WTC11 (cell line): ENCODE data around the gene SLC38A6.

Experiments
- JUN ChIP-seq: sonication (generic); formaldehyde crosslinking; IDR thresholded peaks from 2 replicates; pipeline ENCODE4 v1.8.0; 2023; ENCODE audit warnings: mild to moderate bottlenecking, missing genetic modification reagents
- NFE2L1 ChIP-seq: sonication (generic); formaldehyde crosslinking; IDR thresholded peaks from 2 replicates; pipeline ENCODE4 v1.8.1; 2023; ENCODE audit warnings: missing genetic modification reagents
- TEAD4 ChIP-seq: sonication (generic); formaldehyde crosslinking; IDR thresholded peaks from 2 replicates; pipeline ENCODE4 v1.8.0; 2022; ENCODE audit warnings: mild to moderate bottlenecking, missing genetic modification reagents
- ZBTB21 ChIP-seq: sonication (generic); formaldehyde crosslinking; IDR thresholded peaks from 2 replicates; pipeline ENCODE4 v1.8.1; 2023; ENCODE audit warnings: mild to moderate bottlenecking, missing genetic modification reagents, borderline replicate concordance
- TF ChIP-seq, protein P1 (sequence below): sonication (generic); formaldehyde crosslinking; IDR thresholded peaks from 2 replicates; pipeline ENCODE4 v1.8.1; 2022; ENCODE audit warnings: low read depth, missing genetic modification reagents, borderline replicate concordance
- TF ChIP-seq, protein P2 (sequence below): sonication (generic); formaldehyde crosslinking; IDR thresholded peaks from 2 replicates; pipeline ENCODE4 v1.8.1; 2023; ENCODE audit warnings: mild to moderate bottlenecking, moderate library complexity, missing genetic modification reagents
- TF ChIP-seq, protein P3 (sequence below): fragments of 200-600 bp; IDR thresholded peaks from 2 replicates; pipeline ENCODE4 v1.8.0; 2022; ENCODE audit warnings: antibody characterized with exemption

DNA sequence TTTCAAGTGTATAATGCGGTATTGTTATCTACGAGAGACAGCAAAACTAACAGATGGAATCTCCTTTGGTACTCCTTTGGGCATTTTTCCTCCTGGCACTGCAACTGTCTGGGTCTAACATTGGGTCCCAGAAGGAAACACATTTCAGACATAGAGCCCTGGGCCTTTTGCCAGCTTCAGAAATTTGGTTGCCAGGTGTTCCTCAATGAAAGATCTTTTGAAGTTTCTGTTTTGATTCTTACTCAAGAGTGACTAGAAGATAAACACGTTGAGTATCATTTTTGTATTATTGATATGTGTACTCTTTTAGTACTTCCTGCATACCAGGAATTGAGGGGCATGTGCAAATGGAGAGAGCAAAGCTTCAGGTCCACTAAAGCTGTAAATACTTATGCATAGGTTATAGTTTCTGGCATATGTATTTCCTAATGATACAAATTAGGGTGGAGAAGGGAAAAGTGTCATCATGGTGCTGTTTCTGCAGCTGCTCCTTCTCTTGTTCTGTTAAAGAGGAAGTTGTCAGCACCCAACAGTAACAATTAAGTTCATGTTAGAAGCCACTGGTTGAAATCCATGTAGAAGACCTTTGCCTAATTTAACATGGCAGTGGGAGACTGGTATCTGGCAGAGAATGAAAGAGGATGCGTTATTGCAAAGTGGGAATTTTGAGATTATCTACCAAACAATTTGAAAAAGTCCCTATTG lies 53.5 kb downstream of the SLC38A6 start:
- no peak for TF ChIP-seq NFE2L1
- no peak for TF ChIP-seq ZBTB21 (CRISPR knock-in tag)
- TF ChIP-seq, protein P1, sequence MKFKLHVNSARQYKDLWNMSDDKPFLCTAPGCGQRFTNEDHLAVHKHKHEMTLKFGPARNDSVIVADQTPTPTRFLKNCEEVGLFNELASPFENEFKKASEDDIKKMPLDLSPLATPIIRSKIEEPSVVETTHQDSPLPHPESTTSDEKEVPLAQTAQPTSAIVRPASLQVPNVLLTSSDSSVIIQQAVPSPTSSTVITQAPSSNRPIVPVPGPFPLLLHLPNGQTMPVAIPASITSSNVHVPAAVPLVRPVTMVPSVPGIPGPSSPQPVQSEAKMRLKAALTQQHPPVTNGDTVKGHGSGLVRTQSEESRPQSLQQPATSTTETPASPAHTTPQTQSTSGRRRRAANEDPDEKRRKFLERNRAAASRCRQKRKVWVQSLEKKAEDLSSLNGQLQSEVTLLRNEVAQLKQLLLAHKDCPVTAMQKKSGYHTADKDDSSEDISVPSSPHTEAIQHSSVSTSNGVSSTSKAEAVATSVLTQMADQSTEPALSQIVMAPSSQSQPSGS (CRISPR knock-in tag): no peak
- TF ChIP-seq, protein P2, sequence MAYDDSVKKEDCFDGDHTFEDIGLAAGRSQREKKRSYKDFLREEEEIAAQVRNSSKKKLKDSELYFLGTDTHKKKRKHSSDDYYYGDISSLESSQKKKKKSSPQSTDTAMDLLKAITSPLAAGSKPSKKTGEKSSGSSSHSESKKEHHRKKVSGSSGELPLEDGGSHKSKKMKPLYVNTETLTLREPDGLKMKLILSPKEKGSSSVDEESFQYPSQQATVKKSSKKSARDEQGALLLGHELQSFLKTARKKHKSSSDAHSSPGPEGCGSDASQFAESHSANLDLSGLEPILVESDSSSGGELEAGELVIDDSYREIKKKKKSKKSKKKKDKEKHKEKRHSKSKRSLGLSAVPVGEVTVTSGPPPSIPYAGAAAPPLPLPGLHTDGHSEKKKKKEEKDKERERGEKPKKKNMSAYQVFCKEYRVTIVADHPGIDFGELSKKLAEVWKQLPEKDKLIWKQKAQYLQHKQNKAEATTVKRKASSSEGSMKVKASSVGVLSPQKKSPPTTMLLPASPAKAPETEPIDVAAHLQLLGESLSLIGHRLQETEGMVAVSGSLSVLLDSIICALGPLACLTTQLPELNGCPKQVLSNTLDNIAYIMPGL (CRISPR knock-in tag): no peak
- TF ChIP-seq, protein P3, sequence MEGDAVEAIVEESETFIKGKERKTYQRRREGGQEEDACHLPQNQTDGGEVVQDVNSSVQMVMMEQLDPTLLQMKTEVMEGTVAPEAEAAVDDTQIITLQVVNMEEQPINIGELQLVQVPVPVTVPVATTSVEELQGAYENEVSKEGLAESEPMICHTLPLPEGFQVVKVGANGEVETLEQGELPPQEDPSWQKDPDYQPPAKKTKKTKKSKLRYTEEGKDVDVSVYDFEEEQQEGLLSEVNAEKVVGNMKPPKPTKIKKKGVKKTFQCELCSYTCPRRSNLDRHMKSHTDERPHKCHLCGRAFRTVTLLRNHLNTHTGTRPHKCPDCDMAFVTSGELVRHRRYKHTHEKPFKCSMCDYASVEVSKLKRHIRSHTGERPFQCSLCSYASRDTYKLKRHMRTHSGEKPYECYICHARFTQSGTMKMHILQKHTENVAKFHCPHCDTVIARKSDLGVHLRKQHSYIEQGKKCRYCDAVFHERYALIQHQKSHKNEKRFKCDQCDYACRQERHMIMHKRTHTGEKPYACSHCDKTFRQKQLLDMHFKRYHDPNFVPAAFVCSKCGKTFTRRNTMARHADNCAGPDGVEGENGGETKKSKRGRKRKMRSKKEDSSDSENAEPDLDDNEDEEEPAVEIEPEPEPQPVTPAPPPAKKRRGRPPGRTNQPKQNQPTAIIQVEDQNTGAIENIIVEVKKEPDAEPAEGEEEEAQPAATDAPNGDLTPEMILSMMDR: no peak
- TF ChIP-seq JUN (CRISPR knock-in tag): no peak
- TF ChIP-seq TEAD4 (CRISPR knock-in tag): no peak
